SH-SY5Y (cell line): Measurements from ENCODE around the gene EDRF1.

Experiments used
- GATA2 ChIP-seq: IDR thresholded peaks from 2 replicates; pipeline ENCODE4 v1.6.1; 2011; ENCODE audit warnings: mild to moderate bottlenecking, low read depth, low read length
- GATA3 ChIP-seq: IDR thresholded peaks from 2 replicates; pipeline ENCODE4 v1.6.1; 2011; ENCODE audit warnings: low read depth, mild to moderate bottlenecking, low read length, moderate library complexity

The EDRF1 gene

GRCh38 chr10:125785791-125786190 is 66.3 kb downstream of the EDRF1 start:
- TF ChIP-seq GATA2 (no peak), GATA3 (no peak)

- TF ChIP-seq GATA2 (no peak), GATA3 (no peak)
Measured at GRCh38 chr10:125788156-125789034, 68.9 kb downstream of the EDRF1 start.

- no peak for TF ChIP-seq GATA3
- no peak for TF ChIP-seq GATA2
Measured at GRCh38 chr10:125792342-125793300, 73.1 kb downstream of the EDRF1 start.

DNA sequence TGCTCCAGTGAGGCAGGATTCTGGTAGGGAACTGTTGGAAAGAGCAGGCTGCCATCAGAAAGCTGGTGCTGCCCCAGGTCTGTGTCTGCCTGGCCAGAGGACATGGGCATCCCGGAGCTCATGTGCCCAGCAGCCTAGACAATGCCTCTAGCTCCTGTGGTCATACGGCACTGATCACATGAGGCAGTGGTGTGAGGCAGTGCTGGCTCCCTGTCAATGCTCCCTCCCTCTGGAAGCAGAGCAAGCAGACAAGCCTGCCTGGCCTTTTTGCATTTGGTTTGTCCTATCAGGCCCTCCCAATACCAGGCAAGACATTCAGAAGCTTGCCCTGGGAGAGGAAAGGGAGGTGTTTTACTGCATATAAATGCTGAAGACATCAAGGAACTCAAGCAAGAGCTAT is 75.6 kb downstream of the EDRF1 start:
- TF ChIP-seq GATA2 (no peak), GATA3 (no peak)

DNA sequence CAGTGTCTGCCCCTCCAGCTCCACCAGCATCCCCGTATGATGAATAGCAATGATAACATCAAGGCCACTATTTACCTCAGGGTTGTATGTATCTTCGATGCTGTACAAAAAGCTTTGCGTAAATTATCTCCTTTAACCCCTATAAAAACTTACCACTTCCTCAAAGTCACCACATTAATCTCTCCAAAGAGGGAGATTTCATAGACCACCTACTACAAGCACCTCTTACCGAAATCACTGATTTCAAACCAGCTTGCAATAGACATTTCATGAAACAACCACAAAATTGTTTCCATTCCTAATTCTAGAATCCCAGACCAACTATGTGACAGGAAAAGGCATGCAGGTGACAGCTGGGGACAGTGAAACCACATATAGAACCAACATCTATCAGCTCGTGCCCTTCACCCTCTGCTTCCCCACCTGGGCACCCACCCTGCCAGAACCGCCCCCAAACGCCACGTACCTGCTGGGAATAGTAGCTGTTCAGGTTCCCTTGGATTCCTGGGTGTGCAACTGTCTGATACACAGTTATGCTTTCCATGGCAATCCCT is 76.2 kb downstream of the EDRF1 start:
- TF ChIP-seq GATA2 (no peak), GATA3 (no peak)

DNA sequence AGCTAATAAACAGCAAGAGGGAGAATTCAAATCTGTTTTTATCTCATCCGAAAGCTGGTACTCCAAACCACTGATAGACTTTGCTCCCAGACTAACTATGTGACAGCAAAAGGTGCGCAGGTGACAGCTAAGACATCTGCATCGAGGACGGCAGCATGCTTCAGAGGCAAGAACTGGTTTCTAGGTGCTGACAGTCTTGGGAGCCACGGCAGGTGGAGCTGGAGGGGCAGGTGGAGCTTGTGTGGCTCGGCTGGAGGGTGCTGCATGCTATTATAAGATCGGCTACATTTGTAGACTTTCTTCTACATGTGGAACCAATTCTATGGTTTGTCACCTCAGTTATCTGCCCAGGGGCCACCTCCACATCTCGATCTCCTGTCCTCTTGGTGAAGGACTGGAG is 77.9 kb downstream of the EDRF1 start:
- TF ChIP-seq GATA2 (no peak), GATA3 (no peak)

DNA sequence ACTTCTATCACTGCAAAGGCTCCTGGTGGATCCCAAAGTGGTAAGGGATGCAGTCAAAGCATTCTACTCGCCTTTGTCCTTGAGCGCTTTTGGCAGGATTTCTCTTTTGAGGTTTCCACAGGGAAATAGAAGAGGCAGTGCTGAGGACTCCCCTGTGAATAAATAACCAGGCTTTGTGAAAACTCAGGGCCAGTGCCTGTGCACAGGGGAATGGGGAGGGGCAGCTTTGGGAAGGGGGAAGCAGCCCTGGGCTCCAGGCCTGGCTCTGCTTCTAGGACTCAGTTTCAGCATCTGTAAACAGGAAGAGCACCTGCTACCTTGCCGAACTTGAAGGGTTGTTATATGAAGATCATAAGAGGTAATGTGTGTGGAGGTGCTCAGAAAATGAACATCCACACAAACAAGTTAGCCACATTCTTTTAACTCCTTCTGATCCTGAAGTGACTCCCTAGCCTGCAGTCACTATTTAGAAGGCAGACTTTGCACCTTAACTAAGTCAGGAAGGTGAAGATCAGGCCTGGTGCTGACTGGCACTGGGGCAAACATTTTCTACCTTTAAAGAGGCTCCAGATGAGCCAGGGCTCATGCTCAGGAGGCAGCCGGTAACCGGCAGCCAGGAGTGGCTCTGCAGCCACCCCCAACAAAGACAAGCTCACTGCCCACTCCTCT is 78.6 kb downstream of the EDRF1 start:
- TF ChIP-seq GATA2 (no peak), GATA3 (no peak)

DNA sequence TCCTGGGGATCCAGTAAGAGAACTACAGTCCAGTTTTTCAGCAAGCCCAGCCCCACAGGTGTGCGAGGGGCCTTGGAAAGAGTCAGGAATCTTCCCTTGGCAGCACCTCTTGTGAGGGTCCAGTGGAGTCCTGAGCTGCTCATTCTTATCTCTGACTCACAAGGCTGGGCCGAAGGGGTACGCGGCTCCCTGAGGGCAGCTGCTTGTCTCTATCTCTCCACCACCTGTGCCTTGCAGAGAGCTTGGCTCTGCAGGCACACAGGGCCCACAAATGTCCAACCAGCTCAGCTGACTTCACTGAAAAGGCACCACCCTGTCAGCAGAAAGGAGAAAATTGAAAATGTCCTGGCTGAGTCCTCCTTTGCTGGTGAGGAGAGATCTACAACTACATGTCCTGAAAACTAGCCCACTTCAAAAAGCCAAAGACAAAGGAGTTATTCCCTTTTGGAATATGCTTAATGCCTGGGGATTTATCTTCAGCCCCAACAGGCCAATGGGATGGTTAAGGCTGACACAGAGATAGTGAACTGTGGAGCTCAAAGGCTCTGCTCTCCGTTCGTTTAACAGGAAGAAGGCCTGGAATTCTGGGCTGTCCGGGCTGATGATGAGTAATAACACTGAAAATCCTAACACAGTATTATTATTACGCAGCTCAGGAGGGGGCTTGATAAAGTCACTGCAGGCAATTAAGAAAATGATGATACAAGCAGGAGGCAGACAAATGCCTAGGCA is 80.1 kb downstream of the EDRF1 start:
- no peak for TF ChIP-seq GATA2
- no peak for TF ChIP-seq GATA3

GRCh38 chr10:125801574-125801973 is 82.1 kb downstream of the EDRF1 start:
- TF ChIP-seq GATA2 (no peak), GATA3 (no peak)

DNA sequence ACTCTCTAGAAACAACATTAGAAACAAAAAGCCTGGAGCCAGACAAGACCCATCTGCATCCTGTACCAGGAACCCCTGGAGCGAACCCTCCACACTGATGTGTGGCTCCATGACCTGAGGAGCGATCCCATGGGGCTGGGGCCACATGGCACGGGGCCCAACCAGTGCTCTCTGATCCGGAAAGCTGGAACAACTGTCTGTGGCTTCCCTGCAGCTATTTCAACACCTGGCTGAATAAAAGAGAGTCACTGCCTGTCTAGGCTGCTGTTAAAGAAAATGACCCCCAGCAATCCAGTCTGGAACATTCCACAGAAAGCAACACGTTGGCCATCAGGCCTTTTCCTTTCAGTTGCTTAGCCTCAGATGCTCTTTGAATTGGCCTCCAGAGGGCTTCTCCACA is 82.6 kb downstream of the EDRF1 start:
- TF ChIP-seq GATA3 (no peak), GATA2 (no peak)

- TF ChIP-seq GATA2 (no peak), GATA3 (no peak)
Measured at GRCh38 chr10:125802739-125803138, 83.2 kb downstream of the EDRF1 start.

DNA sequence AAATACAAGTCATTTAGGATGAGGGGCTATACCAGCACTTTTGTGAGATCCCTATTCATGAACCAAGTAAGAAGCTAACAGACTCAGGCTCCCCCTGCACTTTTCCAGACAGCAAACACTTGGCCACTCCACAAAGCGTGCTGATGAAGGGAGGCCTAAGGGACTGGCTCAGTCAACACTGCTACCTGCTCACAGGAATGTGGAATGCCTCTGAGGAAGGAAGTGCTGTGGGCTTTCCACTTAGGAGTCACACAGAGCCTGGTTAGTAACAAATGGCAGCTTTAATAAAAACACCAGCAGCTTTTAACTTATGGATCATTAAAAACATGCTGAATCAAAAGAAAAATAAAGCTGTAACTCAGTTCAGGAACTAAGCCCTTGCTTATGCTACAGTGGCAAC is 88.5 kb downstream of the EDRF1 start:
- TF ChIP-seq GATA2 (no peak), GATA3 (no peak)

DNA sequence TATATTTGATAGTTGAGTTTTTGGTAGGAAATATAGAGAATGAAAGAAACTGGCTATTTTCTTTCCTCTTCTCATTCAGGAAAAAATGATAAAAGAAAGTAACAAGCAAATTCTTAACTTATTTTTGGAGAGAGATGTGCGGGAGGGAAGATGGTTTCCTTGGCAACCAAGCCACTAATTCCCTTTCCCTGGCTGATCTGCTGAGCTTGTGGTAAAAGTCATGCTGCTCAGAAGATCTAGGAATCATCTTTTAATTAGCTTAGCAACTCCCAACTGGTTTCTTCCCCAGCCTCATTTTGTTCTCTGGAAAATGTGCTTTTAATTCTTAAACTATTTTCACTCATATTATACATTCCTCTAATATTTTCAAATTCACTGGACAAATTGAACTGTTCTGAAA is 91.7 kb downstream of the EDRF1 start:
- TF ChIP-seq GATA2 (no peak), GATA3 (no peak)
